Stimulated activated naive B cell treated with anti-CD40 and anti-IgM and Interleukin-4, amounts not matched to agents 10 μg/mL and 1 μg/mL and 100 μg/mL, for 72 hours (primary cell): Measurements from ENCODE around the gene FH.

Experiments
- ATAC-seq, 2 donors: fragments of 150-1000 bp; cut with Tn5 transposase; replicated peaks; 2 replicates each; pipeline ENCODE4 v1.10.0; 2021; ENCODE audit warnings: moderate library complexity in 1 of 2
- DNase-seq: peaks from one replicate; pipeline ENCODE4 v3.0.0; 2021
- H3K27ac Mint-ChIP-seq: one replicate; pipeline ENCODE4 v1.8.0; 2022; ENCODE audit warnings: mild to moderate bottlenecking, mixed read lengths
- H3K27me3 Mint-ChIP-seq, 2 donors: one replicate each; pipeline ENCODE4 v1.8.0; 2022; ENCODE audit warnings: mixed read lengths in 2 of 2
- H3K36me3 Mint-ChIP-seq, 2 donors: one replicate each; pipeline ENCODE4 v1.8.0; 2022; ENCODE audit warnings: mixed read lengths in 2 of 2, mild to moderate bottlenecking in 1 of 2
- H3K4me1 Mint-ChIP-seq, 2 donors: one replicate each; pipeline ENCODE4 v1.8.0; 2022; ENCODE audit warnings: mixed read lengths in 2 of 2, mild to moderate bottlenecking in 1 of 2
- H3K4me3 Mint-ChIP-seq, 2 donors: one replicate each; pipeline ENCODE4 v1.8.0; 2022; ENCODE audit warnings: mild to moderate bottlenecking in 2 of 2, mixed read lengths in 2 of 2, moderate library complexity in 1 of 2
- H3K9me3 Mint-ChIP-seq, 2 donors: one replicate each; pipeline ENCODE4 v1.8.0; 2022; ENCODE audit warnings: mixed read lengths in 2 of 2, mild to moderate bottlenecking in 1 of 2

The FH gene

GRCh38 chr1:241536304-241536703, 16.7 kb upstream of the FH start:
- peaks cover 10 to 11% of the 10 kb centered on the region in 2 donors for H3K9me3 Mint-ChIP-seq
- peak overlapping the region in 1 of 2 donors; percentile 48 for H3K4me3 Mint-ChIP-seq
- H3K4me1 Mint-ChIP-seq = peaks cover 44 to 77% of the 10 kb centered on the region in 2 donors
- ATAC-seq (no peak), DNase-seq (no peak)
- no peaks in the 10 kb centered on the region for H3K27me3 Mint-ChIP-seq
- H3K36me3 Mint-ChIP-seq = peaks cover 49 to 53% of the 10 kb centered on the region in 2 donors
- H3K27ac Mint-ChIP-seq = no peak overlapping the region

DNA sequence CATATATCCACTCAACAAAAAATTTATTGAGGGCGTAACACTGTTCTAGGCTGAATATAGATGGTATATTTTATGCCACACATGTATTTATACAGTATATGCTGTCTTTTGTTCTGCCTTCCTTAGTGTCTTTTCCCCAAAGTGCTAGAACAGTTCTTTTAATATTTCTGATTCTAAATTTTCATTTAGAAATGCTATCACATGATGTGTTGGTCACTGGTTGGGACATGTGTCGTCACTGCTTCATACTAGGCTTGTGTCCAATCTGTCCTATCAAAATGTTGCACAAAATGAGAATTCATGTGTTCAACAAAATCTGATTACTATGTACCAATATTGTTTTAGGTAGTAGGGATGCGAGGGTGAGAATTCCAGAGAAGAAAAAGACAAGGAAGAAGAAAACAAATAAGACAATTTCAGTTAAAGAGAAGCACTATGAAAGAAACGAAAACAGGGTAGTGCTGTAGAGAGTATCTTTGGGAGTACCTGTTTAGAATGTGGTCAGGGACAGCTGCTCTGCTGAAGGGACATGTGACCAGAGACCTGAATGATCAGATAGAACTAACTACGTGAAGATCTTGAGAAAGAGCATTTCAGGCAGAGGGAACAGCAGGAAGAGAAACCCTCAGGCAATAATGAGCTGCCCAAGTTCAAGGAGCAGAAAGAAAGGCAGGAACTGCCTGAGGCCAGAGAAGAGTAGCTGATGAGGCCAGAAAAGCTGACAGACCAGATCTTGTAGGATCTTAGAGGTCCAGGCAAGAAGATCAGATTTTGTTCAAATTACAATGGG, 14.0 kb upstream of the FH start:
- Mint-ChIP-seq H3K9me3 (peaks cover 6 to 7% of the 10 kb centered on the region in 2 donors), H3K4me1 (peaks cover 31 to 62% of the 10 kb centered on the region in 2 donors), H3K27ac (peak overlapping the region; percentile 89), H3K4me3 (peak overlapping the region; percentile 82 to 85), H3K36me3 (peaks cover 30 to 37% of the 10 kb centered on the region in 2 donors), H3K27me3 (no peaks in the 10 kb centered on the region)
- ATAC-seq (peak; percentile 57 to 59), DNase-seq (no peak)

DNA sequence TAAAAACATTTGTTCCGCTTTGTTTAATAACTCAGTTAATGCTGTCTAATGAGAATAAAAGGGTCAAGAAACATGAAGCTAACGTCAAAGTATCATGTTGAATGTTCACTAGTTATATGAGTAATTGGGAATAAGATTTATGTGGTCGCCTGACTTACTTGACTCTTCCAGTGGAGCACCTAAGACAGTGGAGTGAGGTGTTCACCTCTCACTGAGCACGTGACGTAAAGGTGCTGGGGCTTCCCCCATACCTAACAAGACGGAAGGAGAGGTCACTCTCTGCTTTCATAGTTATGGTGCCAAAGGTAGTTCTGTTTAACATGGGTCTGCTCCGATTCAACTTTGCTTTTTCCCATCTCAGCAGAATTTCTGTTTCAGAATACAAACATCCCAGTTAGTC, 13.3 kb upstream of the FH start:
- peak; percentile 78 for DNase-seq
- peak; percentile 81 to 85 for ATAC-seq
- H3K9me3 Mint-ChIP-seq = peaks cover 5 to 6% of the 10 kb centered on the region in 2 donors
- peak overlapping the region; percentile 89 for H3K27ac Mint-ChIP-seq
- no peaks in the 10 kb centered on the region for H3K27me3 Mint-ChIP-seq
- H3K4me3 Mint-ChIP-seq = peak overlapping the region; percentile 82 to 85
- H3K4me1 Mint-ChIP-seq = peaks cover 28 to 57% of the 10 kb centered on the region in 2 donors
- peaks cover 24 to 31% of the 10 kb centered on the region in 2 donors for H3K36me3 Mint-ChIP-seq

DNA sequence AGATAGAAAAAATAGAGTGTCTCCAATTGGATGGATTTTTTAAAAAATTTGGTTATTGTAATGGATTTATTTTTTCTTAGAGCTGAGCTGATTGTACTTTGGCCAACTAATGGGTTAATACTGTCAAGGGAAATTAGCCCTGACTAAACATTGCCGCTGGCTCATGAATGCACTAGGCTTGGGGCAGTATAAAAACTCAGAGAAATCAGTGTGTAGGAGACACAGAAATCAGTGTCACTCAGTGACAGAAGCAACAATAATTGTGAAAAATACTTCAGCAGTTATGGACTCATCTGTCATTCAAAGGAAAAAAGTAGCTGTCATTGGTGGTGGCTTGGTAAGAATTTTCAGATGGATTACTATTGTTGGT, 12.6 kb upstream of the FH start, which contains the start of gene KMO:
Gene KMO (plus strand): TSS at position 217 of the 370 bp plus-strand sequence. CDS start 67 bp downstream, at position 284.
- H3K27me3 Mint-ChIP-seq = no peaks in the 10 kb centered on the region
- ATAC-seq (peak; percentile 55 to 56), DNase-seq (peak; percentile 22)
- H3K9me3 Mint-ChIP-seq = no peaks in the 10 kb centered on the region
- peaks cover 22 to 50% of the 10 kb centered on the region in 2 donors for H3K4me1 Mint-ChIP-seq
- peak within 1 kb of the TSS; percentile 85 to 94 for H3K4me3 Mint-ChIP-seq
- H3K27ac Mint-ChIP-seq = peak within 1 kb of the TSS; percentile 97
- peaks cover 17 to 24% of the 10 kb centered on the region in 2 donors for H3K36me3 Mint-ChIP-seq

DNA sequence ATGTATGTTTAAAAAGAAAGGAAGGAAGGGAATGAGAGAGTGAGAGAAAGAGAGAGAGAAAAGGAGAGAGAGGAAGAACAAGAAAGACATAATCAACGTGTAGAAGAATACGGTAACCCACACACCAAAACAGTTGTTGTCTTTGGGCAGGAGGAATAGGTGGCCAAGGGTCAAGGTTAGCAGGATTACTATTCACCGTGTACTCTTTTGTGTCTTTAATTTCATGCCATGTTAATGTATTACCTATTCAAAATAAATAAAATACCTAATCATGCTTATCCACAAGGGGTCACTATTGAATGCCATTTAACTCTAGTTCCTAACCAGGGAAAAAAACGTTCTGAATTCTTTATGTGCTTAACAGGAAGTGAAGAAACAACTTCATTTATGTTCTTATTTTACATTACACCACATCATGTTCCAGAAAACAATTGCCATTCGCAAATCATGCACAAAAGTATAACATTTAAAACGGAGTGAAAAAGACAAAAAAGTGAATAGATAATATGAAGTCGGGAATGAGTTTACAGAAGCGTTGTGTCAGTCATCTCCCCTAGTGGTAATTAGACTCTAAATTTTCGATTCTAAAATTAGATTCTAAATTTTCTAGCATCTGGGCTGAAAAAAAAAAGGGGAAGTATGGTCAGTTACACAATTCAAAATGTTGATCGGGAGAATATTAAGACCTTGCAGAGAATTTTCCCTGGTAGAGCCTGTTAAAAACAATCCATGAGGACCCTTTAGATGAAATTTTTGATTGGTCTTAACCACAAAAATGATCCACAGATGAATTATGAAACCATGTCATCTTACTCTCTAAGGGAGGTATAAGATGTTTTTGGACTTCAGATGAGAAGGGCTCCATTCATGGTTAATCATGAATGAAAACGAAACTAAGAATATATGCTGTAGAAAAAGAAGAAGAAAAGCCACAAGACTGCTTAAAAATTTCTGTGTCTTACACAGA, 11.9 kb upstream of the FH start:
- H3K4me1 Mint-ChIP-seq = peaks cover 18 to 43% of the 10 kb centered on the region in 2 donors
- DNase-seq (no peak), ATAC-seq (peak; percentile 66 to 70)
- peak overlapping the region; percentile 85 to 94 for H3K4me3 Mint-ChIP-seq
- H3K36me3 Mint-ChIP-seq = peaks cover 11 to 17% of the 10 kb centered on the region in 2 donors
- H3K27me3 Mint-ChIP-seq = no peaks in the 10 kb centered on the region
- H3K27ac Mint-ChIP-seq = peak overlapping the region; percentile 97
- no peaks in the 10 kb centered on the region for H3K9me3 Mint-ChIP-seq

GRCh38 chr1:241527146-241527545, 7.6 kb upstream of the FH start:
- peaks cover 2 to 11% of the 10 kb centered on the region in 2 donors for H3K4me1 Mint-ChIP-seq

DNA sequence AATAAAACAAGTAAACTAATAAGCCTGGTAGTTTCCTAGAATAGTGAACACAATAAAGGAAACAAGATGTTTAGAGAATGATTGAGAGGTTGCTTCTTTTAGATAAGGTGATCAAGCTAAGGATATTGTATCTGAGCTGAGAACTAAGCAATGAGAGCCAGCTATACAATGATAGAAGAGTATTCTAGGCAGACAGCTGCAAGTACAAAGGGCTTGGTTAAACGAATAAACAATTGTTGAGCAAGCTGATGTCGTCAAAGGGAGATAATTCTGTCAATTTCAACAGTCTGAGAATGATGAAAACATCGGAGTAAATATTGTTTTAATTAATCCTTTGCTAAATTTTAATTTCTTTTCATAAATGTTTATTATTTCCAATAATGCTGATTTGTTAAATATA, 5.5 kb upstream of the FH start:
- H3K4me3 Mint-ChIP-seq = no peak overlapping the region
- peaks cover 0 to 6% of the 10 kb centered on the region in 2 donors for H3K4me1 Mint-ChIP-seq
- no peak overlapping the region for H3K27ac Mint-ChIP-seq
- peaks cover 6 to 8% of the 10 kb centered on the region in 2 donors for H3K27me3 Mint-ChIP-seq
- peaks cover 2 to 5% of the 10 kb centered on the region in 2 donors for H3K36me3 Mint-ChIP-seq
- H3K9me3 Mint-ChIP-seq = peaks cover 0 to 2% of the 10 kb centered on the region in 2 donors
- DNase-seq (no peak), ATAC-seq (no peak)

More at GRCh38 chr1:241527146-241527545, 7.6 kb upstream of the FH start:
- ATAC-seq = no peak
- no peak for DNase-seq
- Mint-ChIP-seq H3K27ac (no peak overlapping the region), H3K9me3 (no peaks in the 10 kb centered on the region), H3K4me3 (no peak overlapping the region), H3K36me3 (no peaks in the 10 kb centered on the region), H3K27me3 (peaks cover 0 to 5% of the 10 kb centered on the region in 2 donors)

DNA sequence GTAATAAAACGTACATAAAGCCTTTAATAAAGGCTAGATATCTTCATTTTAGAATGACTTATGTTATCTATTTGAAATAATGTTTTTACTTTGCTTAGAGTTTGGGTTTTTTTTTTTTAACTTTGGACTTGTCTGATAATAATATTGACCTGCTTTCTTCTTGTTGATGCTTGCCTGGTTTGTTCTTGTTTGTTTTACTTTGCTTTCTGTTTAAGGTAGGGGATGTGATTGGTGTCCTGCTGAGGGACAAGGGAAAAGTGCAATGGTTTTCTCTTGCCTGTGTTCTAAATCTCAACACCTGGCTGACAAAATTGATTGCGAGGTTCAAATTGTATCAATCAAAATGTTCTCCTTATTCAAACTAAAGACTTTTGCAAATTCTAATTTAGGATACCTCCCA, 2.2 kb upstream of the FH start:
- Mint-ChIP-seq H3K4me3 (no peak overlapping the region), H3K4me1 (peaks cover 0 to 3% of the 10 kb centered on the region in 2 donors), H3K27ac (no peak overlapping the region), H3K9me3 (peaks cover 0 to 2% of the 10 kb centered on the region in 2 donors), H3K36me3 (peaks cover 2 to 9% of the 10 kb centered on the region in 2 donors), H3K27me3 (peaks cover 6 to 8% of the 10 kb centered on the region in 2 donors)
- DNase-seq = no peak
- ATAC-seq = no peak

GRCh38 chr1:241520080-241520465, 518 bp upstream of the FH start:
- Mint-ChIP-seq H3K36me3 (peaks cover 7 to 14% of the 10 kb centered on the region in 2 donors), H3K27me3 (peaks cover 6 to 8% of the 10 kb centered on the region in 2 donors), H3K4me1 (peaks cover 0 to 7% of the 10 kb centered on the region in 2 donors), H3K9me3 (peaks cover 0 to 2% of the 10 kb centered on the region in 2 donors), H3K27ac (no peak overlapping the region), H3K4me3 (no peak overlapping the region)
- ATAC-seq = no peak
- no peak for DNase-seq

- Mint-ChIP-seq H3K27me3 (peaks cover 6 to 8% of the 10 kb centered on the region in 2 donors), H3K4me1 (peaks cover 7 to 10% of the 10 kb centered on the region in 2 donors), H3K4me3 (no peak overlapping the region), H3K36me3 (peaks cover 11 to 23% of the 10 kb centered on the region in 2 donors), H3K27ac (peak overlapping the region; percentile 86), H3K9me3 (peaks cover 0 to 2% of the 10 kb centered on the region in 2 donors)
- DNase-seq (no peak), ATAC-seq (peak; percentile 36 to 43)
Measured at GRCh38 chr1:241518476-241519307, 863 bp downstream of the FH start.

- H3K4me1 Mint-ChIP-seq = peaks cover 7 to 10% of the 10 kb centered on the region in 2 donors
- H3K27me3 Mint-ChIP-seq = no peaks in the 10 kb centered on the region
- DNase-seq = no peak
- H3K9me3 Mint-ChIP-seq = no peaks in the 10 kb centered on the region
- ATAC-seq = no peak
- no peak overlapping the region for H3K4me3 Mint-ChIP-seq
- H3K36me3 Mint-ChIP-seq = peaks cover 14 to 34% of the 10 kb centered on the region in 2 donors
- no peak overlapping the region for H3K27ac Mint-ChIP-seq
Measured at GRCh38 chr1:241513378-241513777, 6.2 kb downstream of the FH start.

- DNase-seq (no peak), ATAC-seq (no peak)
- peaks cover 19 to 31% of the 10 kb centered on the region in 2 donors for H3K36me3 Mint-ChIP-seq
- no peaks in the 10 kb centered on the region for H3K9me3 Mint-ChIP-seq
- no peak overlapping the region for H3K4me3 Mint-ChIP-seq
- H3K27me3 Mint-ChIP-seq = no peaks in the 10 kb centered on the region
- no peak overlapping the region for H3K27ac Mint-ChIP-seq
- peaks cover 0 to 2% of the 10 kb centered on the region in 2 donors for H3K4me1 Mint-ChIP-seq
Measured at GRCh38 chr1:241507189-241507863, 12.2 kb downstream of the FH start.

GRCh38 chr1:241503444-241503843, 16.1 kb downstream of the FH start:
- no peak for DNase-seq
- H3K9me3 Mint-ChIP-seq = no peaks in the 10 kb centered on the region
- H3K27me3 Mint-ChIP-seq = no peaks in the 10 kb centered on the region
- ATAC-seq = no peak
- H3K27ac Mint-ChIP-seq = peak overlapping the region; percentile 7
- peaks cover 0 to 2% of the 10 kb centered on the region in 2 donors for H3K4me1 Mint-ChIP-seq
- peaks cover 28 to 39% of the 10 kb centered on the region in 2 donors for H3K36me3 Mint-ChIP-seq
- H3K4me3 Mint-ChIP-seq = no peak overlapping the region
